ENCODE measurements around the gene MYB.

Gene MYB

GRCh38 chr6:135191508-135192255 is 10.6 kb downstream of the MYB start:
- no peak for DNase-seq

GRCh38 chr6:135192256-135193174 is 11.4 kb downstream of the MYB start:
- DNase-seq = no peak

- DNase-seq = no peak
These were observed 12.1 kb downstream of the MYB start for GRCh38 chr6:135193221-135193620.

- DNase-seq = no peak
These were observed 13.9 kb downstream of the MYB start for GRCh38 chr6:135195041-135195440.

GRCh38 chr6:135195522-135195921 is 14.4 kb downstream of the MYB start:
- DNase-seq = no peak

- DNase-seq = no peak
These were observed 15.8 kb downstream of the MYB start for GRCh38 chr6:135196739-135197510.

- no peak for DNase-seq
These were observed 21.7 kb downstream of the MYB start for GRCh38 chr6:135202836-135203235.

GRCh38 chr6:135204951-135205350 is 23.8 kb downstream of the MYB start:
- DNase-seq = no peak

- no peak for DNase-seq
These were observed 28.7 kb downstream of the MYB start for GRCh38 chr6:135209803-135210202.

- no peak for DNase-seq
These were observed 29.7 kb downstream of the MYB start for GRCh38 chr6:135210632-135211305.

GRCh38 chr6:135211306-135211702 is 30.2 kb downstream of the MYB start:
- DNase-seq = no peak

- DNase-seq = no peak
These were observed 31.1 kb downstream of the MYB start for GRCh38 chr6:135212020-135212806.

- no peak for DNase-seq
These were observed 31.8 kb downstream of the MYB start for GRCh38 chr6:135212935-135213334.

GRCh38 chr6:135213616-135214015 is 32.5 kb downstream of the MYB start:
- DNase-seq = no peak

GRCh38 chr6:135215160-135215559 is 34.1 kb downstream of the MYB start:
- DNase-seq = no peak

GRCh38 chr6:135215563-135215962 is 34.5 kb downstream of the MYB start:
- no peak for DNase-seq

GRCh38 chr6:135217663-135218062 is 36.6 kb downstream of the MYB start:
- DNase-seq = no peak

GRCh38 chr6:135219346-135219745 is 38.2 kb downstream of the MYB start:
- no peak for DNase-seq

- no peak for DNase-seq
These were observed 39.9 kb downstream of the MYB start for GRCh38 chr6:135221042-135221441.

- DNase-seq = no peak
These were observed 40.4 kb downstream of the MYB start for GRCh38 chr6:135221505-135221904.

- DNase-seq = no peak
These were observed 41.5 kb downstream of the MYB start for GRCh38 chr6:135222623-135223022.
